Liver (tissue), 3 donors: ENCODE results near the gene SMOC2.

Source experiments
- CTCF ChIP-seq: fragments of 150-350 bp; IDR thresholded peaks from 2 replicates; pipeline ENCODE4 v1.5.1; 2017; ENCODE audit warnings: improper control_type of control experiment, low read depth, low read length; ENCODE audit not compliant: missing input control
- RAD21 ChIP-seq, 2 donors: IDR thresholded peaks; 2 replicates each; pipeline ENCODE4 v1.6.1; 2016; ENCODE audit warnings: antibody characterized with exemption in 2 of 2, mild to moderate bottlenecking in 2 of 2
- YY1 ChIP-seq: IDR thresholded peaks from 2 replicates; pipeline ENCODE4 v1.6.1; 2016; ENCODE audit warnings: antibody characterized with exemption, mild to moderate bottlenecking
- donor health status: healthy.
- donor health status: healthy.

DNA sequence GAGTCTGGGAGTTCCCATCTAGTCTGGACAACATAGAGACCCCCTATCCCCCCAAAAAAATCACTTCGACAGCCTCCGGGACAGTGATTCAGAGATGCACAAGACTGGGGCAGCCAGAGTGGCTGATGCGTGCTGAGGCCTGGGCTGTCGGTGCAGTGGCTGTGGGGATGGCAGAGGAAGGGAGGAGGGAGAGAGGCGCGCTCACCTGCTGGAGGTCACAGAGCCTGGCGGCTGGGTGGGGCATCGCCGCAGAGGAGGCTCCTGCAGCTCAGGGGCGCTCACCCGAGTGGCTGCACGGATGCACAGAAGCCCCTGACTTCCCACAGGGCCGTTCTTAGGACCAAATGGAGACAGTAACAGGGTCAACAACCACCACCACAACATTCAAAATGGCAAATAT is 182.8 kb downstream of the SMOC2 start:
- TF ChIP-seq CTCF: no peak
- no peak for TF ChIP-seq RAD21 (IDR thresholded peaks at IDR 0.05)
- no peak for TF ChIP-seq YY1
